ENCODE results near the gene SLX4IP. TPM values are rescaled to one million over a fixed set of nuclear protein-coding genes. Genes with fewer than 3 reads are reported as not detected.
A peak's percentile ranks its signal among the peaks of the same experiment; 100 is the strongest.

SLX4IP gene
- total and polyA plus RNA-seq, 10 donors = 2.8 to 9.0 (median 5.1) TPM

- H3K4me3 ChIP-seq = peak overlapping the region; percentile 59 to 86 (median 74)
- H3K9me3 ChIP-seq = no peaks in the 10 kb centered on the region
- peaks cover 14 to 100% (median 84%) of the 10 kb centered on the region in 6 donors for H3K4me1 ChIP-seq
- no peak for DNase-seq
- intact Hi-C loops (cut with DNase I; ENCODE audit: low total_unique reads) = loop anchor here (10.0 kb wide), 2 partner anchors 544 to 604 kb away; no protein-coding TSS in a partner anchor
- peak overlapping the region; percentile 86 to 98 (median 96) for H3K27ac ChIP-seq
- peaks cover 0 to 32% (median 0%) of the 10 kb centered on the region in 6 donors for H3K36me3 ChIP-seq
- H3K27me3 ChIP-seq (replicated peaks in 1 of 7) = peaks cover 0 to 77% (median 19%) of the 10 kb centered on the region in 7 donors
- TF ChIP-seq POLR2AphosphoS5 (IDR thresholded peaks at IDR 0.05) = peak in 1 of 3 donors; percentile 45
- no peak for TF ChIP-seq POLR2A (IDR thresholded peaks at IDR 0.05)
- no peak for TF ChIP-seq CTCF (IDR thresholded peaks at IDR 0.05 in 8 of 11, conservative IDR thresholded peaks at IDR 0.05 in 3 of 11)
- WGBS, 5 donors = 43 to 57% (median 53%) methylated on average over 18 of the region's 18 CpGs
Measured at GRCh38 chr20:10670501-10671220, 235.6 kb downstream of the SLX4IP start.

GRCh38 chr20:10671221-10671918, 236.3 kb downstream of the SLX4IP start:
- peaks cover 0 to 77% (median 19%) of the 10 kb centered on the region in 7 donors for H3K27me3 ChIP-seq (replicated peaks in 1 of 7)

DNA sequence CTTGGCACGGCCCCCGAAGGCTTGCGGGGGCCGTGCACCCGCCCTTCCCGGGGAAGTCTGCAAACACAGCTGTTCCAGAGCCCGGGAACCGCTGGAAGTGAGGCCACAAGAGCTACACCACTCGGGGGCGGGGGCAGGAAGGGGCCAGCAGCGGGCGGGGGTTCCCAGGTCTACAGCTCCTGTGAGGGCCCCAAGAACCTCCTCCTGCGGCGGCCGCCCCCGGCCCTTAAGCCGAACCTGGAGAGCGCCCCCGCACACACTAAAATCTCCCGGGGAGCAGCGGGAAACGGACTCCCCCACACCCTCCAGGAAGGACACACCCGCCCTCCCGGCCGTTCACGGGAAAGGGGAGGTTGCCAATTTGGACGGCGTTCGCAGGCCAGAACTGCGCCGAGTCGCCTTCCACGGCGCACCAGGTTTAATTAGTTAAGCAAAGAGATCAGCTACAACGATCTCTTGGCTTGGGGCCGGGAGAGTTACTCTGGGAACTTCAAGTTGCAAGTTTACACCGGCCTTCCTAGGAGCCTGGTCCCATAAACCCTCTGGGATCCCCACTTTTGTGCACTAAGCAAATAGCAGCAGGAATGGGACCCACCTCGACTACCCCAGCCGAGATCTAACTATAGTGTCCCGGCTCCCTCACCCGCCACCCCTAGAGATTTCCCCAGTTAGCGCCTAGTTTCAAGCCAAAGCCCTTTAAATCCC, 237.0 kb downstream of the SLX4IP start:
- intact Hi-C loops (cut with DNase I; ENCODE audit: low total_unique reads) = loop anchor here (10.0 kb wide), 2 partner anchors 543 to 603 kb away; no protein-coding TSS in a partner anchor
- H3K9me3 ChIP-seq = no peaks in the 10 kb centered on the region
- peak overlapping the region; percentile 59 to 86 (median 74) for H3K4me3 ChIP-seq
- peaks cover 0 to 19% (median 0%) of the 10 kb centered on the region in 6 donors for H3K36me3 ChIP-seq
- H3K27me3 ChIP-seq (replicated peaks in 1 of 7) = peaks cover 0 to 84% (median 19%) of the 10 kb centered on the region in 7 donors
- WGBS, 5 donors = 1 to 5% (median 1%) methylated on average over 17 to 42 of the region's 42 CpGs
- no peak for TF ChIP-seq POLR2A (IDR thresholded peaks at IDR 0.05)
- TF ChIP-seq POLR2AphosphoS5 (IDR thresholded peaks at IDR 0.05) = peak in 2 of 3 donors; percentile 21 to 70
- peaks cover 3 to 87% (median 76%) of the 10 kb centered on the region in 6 donors for H3K4me1 ChIP-seq
- peak overlapping the region; percentile 86 to 98 (median 96) for H3K27ac ChIP-seq
- DNase-seq = peak; percentile 88

More at GRCh38 chr20:10671221-10671918, 236.3 kb downstream of the SLX4IP start:
- 3 to 11% (median 5%) methylated on average over 13 of the region's 13 CpGs for WGBS, 5 donors
- no peak for TF ChIP-seq POLR2A (IDR thresholded peaks at IDR 0.05)
- TF ChIP-seq POLR2AphosphoS5 (IDR thresholded peaks at IDR 0.05) = peak; percentile 43 to 67 (median 61)
- peak in 9 of 11 experiments; percentile 7 to 62 (median 43) for TF ChIP-seq CTCF (IDR thresholded peaks at IDR 0.05 in 8 of 11, conservative IDR thresholded peaks at IDR 0.05 in 3 of 11)
- H3K36me3 ChIP-seq = peaks cover 0 to 26% (median 0%) of the 10 kb centered on the region in 6 donors
- peaks cover 10 to 94% (median 80%) of the 10 kb centered on the region in 6 donors for H3K4me1 ChIP-seq
- H3K27ac ChIP-seq = peak overlapping the region; percentile 86 to 98 (median 96)
- DNase-seq = peak; percentile 87
- intact Hi-C loops (cut with DNase I; ENCODE audit: low total_unique reads) = loop anchor here (10.0 kb wide), 2 partner anchors 543 to 603 kb away; no protein-coding TSS in a partner anchor
- no peaks in the 10 kb centered on the region for H3K9me3 ChIP-seq
- peak overlapping the region; percentile 59 to 86 (median 74) for H3K4me3 ChIP-seq

- intact Hi-C loops (cut with DNase I; ENCODE audit: low total_unique reads) = loop anchor here (10.0 kb wide), 2 partner anchors 542 to 602 kb away; no protein-coding TSS in a partner anchor
- Histone ChIP-seq H3K27ac (peak overlapping the region; percentile 86 to 98 (median 96)), H3K36me3 (peaks cover 0 to 15% (median 0%) of the 10 kb centered on the region in 6 donors), H3K27me3 (replicated peaks in 1 of 7) (peaks cover 0 to 90% (median 19%) of the 10 kb centered on the region in 7 donors), H3K9me3 (no peaks in the 10 kb centered on the region), H3K4me1 (peaks cover 3 to 80% (median 71%) of the 10 kb centered on the region in 6 donors), H3K4me3 (peak overlapping the region; percentile 59 to 86 (median 74))
- 0 to 1% (median 0%) methylated on average over 42 to 47 of the region's 47 CpGs for WGBS, 5 donors
- DNase-seq = peak; percentile 92
- TF ChIP-seq POLR2A (IDR thresholded peaks at IDR 0.05) = no peak
- peak in 2 of 3 donors; percentile 62 to 70 for TF ChIP-seq POLR2AphosphoS5 (IDR thresholded peaks at IDR 0.05)
Measured at GRCh38 chr20:10672624-10673127, 237.6 kb downstream of the SLX4IP start.
